Activated CD8-positive, alpha-beta memory T cell treated with anti-CD3 and anti-CD28 coated beads, Interleukin-2, amount 50 U/mL, for 4 hours (primary cell): ENCODE results near the gene CHST9.

ENCODE experiments used
- DNase-seq: peaks from one replicate; pipeline ENCODE4 v3.0.0-alpha.2; 2020

The CHST9 gene

DNA sequence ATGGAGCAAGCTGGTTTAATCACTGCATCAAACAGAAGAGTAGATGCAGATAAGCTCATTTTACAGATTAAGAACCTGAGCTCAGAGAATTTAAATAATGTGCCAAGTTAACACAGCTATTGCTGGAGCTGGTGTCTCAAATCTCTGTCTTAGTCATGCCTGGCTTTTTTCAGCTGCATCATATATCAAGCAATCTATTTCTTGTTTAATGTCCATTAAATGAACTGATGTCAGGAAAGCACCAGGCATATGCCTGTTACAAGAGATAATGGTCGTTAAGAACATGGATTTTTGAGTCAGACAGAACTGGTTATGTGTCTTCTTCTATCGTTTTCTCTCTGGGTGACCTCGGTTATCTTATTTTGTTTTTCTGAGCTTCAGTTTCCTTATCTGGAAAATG is 259.8 kb downstream of the CHST9 start:
- no peak for DNase-seq

DNA sequence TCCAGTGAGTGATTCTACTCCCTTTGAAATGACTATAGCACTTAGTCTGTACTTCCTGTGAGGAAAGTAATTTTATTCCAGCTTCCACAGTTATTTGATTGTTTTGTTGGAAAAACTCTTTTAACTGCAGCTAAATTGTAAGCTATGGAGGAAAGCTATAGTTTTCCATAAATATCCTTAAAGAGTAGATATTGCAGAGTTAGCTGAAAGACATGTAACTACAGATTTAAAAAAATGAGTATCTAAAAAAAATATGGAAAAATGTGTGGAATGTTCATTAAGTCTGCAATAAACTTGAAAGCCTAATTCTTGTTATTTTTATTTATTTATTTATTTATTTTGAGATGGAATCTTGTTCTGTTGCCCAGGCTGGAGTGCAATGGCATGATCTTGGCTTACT is 262.8 kb downstream of the CHST9 start:
- DNase-seq: no peak

DNA sequence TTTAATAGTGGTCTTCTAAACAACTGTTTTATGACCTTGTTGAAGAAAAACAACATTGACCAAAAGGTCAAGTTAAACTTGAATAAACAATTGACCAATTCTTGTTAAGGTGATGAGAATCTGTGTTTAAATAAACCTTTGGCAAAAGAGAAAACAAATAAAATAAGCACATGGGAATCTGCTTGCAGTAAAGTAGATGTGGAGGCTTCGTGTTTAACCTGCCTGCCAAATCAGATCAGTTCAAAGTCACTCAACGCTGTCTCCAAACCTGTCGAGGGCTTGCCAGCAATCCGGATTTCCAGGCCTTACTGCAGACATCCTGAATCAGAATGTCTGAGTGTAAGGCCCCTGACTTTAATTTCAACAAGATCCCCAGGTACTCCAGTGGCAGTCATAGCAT is 264.5 kb downstream of the CHST9 start:
- no peak for DNase-seq

DNA sequence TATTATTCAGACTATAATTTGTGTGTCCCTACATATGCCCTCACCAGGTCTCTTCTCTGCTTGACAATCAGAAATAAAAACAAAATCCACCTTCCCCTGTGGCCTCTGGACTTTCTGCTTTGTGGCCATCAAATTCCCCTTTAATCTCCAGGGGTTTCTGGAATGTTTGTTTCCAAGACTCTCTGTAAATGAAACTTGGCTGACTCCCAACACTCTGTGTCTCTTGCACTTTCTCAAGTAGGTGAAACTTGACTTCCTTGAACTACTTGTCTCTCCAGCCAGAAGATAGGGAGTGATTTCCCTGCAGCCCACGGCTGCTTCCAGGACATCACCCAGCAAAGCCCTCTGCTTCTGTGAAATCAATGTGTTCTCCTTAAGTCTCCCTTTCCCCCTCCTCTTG is 265.5 kb downstream of the CHST9 start:
- no peak for DNase-seq

DNA sequence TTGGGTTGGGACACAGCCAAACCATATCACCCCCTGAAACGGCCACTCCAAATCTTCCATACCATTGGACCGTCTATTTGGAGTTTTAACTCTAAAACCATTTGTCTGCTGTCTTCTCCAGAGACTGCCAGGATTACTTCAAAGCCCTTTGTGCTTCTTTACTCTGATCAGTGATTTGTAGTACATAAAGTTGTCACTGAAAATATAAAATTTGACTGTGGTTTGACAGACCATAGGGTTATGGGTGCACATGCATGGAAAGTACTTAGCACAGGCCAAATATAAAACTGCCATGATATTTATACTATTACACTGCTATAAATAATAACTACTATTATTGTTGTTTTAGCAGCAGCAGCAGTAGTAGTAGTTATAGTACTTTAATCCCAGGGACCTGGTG is 265.9 kb downstream of the CHST9 start:
- DNase-seq: no peak

DNA sequence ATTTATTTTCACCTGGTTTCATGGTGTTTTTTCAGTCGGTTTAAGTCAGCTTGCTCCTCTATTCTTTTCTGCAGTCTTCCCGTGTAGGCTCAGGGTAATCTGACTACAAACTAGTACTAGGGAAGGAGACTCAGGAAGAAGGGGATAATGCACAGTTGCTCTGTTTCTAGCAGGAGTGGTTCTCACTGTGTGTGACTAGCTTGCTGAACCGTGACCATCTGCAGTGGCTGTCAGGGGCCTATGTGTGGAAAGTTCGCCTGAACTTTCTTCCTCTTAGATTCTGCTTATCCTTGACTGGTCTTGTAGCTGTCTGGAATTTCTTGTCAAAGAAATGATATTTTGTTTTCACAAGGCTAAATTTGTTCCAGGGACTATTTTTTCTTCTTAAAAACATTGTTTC is 273.3 kb downstream of the CHST9 start:
- no peak for DNase-seq

DNA sequence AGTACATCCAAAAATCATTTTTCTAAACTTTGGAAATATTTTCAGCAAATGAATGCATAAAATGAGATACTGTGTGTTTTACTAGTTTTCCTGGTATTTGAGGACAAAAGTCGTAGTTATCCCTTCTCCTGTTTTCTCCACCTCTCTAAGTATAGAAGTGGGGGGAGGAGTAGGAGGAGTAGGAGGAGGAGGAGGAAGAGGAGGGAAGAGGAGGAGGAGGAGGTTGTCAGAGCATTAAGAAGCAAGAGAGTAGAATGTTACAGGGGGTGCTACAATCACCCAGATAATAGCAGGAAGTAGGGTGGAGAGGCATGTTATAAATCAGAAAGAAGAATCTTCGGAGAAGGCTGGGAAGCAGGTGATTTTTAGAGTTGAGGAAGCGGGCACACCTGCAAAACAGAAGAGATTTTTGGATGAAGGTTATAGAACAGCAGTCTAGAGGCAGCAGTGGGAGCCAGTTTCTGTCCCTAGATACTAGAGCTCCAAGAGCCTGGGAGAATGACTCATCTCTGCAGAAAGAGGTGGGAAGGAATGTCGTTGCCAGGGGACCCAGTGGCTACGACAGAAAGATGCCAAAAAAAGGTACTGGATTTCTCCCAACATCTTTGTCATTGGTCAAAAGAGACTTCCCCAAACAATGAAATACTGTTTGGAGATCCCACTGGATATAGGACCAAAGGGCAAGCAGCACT is 275.4 kb downstream of the CHST9 start:
- no peak for DNase-seq

DNA sequence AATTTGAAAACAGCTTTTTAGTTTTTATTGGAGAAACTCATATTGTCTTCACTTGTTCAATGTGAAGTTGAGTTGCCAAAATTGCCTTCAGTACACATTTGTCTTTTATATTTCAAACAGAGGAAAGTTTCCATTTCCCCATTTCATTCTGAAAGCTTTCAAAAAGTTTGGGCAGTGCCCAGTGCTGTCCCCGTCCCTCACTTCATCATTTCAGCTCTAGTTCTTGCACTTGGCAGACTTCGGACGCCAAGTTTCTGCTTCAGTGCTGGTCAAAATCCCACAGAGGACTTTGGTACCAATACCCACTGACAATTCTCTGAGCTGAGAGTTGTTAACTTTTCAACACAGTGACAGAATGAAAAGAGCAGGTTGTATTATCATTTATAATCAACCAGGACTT is 276.2 kb downstream of the CHST9 start:
- DNase-seq: no peak

DNA sequence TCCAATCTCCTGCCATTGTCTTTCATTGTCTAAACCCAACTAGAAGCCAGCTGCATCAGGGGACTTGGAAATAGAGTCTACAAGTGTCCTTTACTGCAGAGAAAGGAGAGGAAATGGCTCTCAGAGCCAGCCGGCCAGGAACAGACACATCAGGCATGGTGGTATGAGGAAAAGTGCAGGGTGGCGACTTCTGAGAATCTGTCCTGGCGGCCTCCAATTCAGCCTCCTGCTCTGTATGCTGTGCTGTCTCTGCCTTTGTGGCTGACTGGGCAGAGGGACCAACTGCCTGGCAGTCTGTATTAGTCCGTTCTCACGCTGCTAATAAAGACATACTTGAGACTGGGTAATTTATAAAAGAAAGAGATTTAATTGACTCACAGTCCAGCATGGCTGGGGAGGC is 282.8 kb downstream of the CHST9 start:
- no peak for DNase-seq

DNA sequence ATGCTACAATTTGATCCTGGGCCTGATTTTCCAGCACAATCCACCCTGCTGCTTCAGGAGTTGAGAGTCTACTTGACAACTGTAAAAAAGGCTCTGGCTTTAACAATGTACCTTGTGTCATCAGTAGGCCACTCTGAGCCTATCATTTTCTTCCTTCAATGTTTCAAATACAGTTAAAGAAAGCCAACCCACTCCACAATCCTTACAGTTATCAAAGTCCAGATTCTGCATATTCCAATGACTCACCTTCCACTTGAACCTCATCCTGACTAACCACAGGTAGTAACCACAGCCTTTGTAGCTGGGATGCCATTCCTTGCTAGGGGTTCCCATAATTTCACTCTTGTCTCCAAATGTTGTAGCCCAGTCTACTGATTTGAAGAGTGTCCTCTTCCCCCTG is 284.1 kb downstream of the CHST9 start:
- DNase-seq: no peak

DNA sequence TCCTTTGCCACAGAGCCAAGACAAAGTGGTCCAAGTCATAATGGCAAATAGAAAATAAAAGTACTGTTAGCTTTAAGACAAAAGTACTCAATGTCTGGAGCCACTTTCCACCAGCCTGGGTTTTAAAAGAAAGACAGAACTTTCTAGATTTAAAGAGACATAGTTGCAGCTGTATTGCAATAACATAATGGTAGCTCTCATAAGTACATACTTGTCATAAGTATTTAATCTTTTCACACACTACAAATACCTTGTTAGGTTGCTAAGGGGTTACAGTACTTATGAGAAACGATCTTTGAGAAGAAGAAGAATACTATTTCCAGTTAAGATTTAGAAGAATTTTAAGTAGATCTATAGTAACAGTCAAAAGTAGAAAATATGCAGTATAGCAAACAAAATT is 290.7 kb downstream of the CHST9 start:
- DNase-seq: no peak

DNA sequence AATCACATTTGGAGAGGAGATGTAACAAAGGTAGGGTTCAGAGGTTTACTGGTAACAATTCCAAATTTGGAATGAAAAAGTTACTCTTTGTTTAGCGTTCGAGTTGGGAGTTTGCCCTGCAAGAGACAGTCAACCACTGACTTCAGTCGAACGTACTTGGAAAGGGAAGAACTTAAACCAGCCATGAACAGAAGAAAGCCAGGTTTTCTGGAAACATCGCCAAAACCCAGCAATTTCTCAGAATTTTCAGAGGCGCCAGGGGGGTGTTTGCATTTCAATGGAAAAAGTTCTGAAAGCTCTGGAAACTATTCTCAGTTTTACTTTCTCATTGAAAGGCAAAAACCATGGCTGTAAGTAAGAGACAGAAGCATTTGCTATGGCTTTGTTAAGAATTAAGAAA is 291.1 kb downstream of the CHST9 start:
- DNase-seq: no peak

DNA sequence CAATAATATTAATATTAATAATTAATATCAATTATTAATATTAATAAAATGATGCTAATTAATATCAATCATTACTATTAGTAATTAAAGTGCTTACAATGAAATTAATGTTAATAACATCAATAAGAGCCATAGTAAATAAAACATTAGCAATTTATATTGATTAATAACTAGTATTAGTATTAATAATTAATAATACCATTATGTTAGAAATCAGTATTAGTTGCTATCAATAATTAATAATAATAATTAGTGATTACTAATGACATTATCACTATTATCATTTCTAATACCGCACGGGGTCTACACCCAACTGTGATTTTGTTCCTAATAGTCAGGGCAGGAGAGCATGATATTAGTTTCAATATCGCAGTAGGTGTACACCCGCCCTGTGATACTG is 296.8 kb downstream of the CHST9 start:
- no peak for DNase-seq

DNA sequence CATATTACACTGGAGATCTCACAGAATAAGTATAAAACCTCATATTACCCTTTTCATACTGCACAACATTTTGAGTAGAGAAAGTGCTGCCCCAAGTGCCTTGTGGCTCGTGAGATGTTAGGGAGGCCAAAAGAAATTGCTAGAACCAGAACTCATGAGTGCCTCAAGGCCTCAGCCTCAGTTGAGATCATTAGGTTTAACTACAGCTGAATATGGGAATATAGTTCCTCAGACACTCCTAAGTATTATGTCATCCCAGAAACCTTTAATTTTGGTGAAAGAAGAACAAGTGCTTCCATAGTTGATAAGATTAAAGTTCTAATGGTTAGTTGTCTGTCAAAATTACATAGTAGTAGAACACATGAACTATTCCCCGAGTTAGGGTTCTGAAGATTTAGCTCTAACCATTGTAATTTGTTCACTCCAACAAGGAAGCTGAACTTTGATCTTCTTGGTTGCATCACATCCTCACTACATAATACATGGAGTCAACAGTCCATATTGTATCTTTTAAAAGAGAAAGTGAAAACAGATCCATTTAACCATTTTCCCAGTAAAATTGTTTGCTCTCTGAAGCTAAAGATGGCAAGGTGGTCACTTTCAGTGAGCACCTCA is 310.0 kb downstream of the CHST9 start:
- no peak for DNase-seq

DNA sequence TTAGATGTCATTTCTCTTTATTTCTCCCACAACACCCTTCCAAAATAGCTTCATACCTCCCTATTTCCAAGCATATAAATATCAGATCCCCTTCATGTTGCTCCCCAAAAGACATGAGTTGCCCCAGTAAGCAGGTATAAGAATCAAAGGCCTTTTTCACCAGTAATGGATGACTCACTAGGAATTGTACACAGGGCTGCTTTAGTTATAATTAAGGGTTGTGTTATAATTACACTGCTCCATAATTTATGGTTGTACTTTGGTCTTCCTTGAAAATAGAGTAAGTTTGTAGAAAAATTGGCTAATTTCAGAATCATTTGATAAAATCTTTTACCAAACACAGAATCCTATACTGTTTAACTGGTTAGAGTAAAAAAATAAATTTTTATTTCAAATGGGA is 310.8 kb downstream of the CHST9 start:
- no peak for DNase-seq

DNA sequence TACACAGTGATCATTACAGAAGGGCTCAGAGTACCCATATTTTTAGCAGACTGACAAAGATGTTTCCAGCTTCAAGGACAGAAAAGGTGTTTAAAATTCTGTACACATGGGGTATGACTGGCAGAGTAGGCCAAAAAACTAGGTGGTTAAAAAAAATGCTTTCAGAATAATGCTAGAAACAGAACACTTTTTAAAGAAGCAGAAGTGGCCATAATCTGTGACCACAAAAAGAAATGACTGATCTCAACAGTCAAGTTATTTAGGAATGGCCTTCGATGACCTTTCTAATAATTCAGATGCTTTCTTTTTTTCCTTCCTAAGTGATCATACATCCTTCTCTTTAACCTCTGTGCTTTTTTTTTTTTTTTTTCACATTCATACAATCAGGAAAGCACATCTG is 315.5 kb downstream of the CHST9 start:
- no peak for DNase-seq

DNA sequence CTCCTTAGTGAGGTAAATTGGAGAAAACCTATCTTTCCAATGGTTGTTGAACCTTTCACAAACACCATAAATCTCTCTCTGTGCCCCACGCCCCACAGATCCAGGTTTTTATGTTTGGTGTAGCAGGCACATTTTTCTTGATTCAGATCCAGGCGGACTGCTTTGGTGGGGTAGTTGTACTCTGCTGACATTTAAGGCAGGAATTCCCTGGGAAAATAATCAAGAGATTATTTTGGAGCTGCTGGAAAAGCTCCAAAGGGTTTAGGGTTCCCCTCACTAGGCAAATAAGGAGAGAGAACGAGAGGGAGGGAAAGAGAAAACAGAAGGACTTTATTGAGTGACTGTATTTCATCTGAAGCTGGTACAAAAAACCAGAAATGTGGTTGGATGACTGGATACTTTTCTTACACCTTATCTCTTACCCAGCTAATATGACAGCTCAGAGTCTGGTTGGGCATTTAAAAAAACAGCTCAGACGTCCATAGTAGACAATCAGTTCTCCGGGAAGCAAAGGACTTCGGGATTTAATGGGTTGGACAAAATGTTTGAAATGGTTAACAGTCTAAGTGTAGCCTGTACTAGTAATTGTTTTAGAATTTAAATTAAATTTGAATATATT is 316.0 kb downstream of the CHST9 start:
- DNase-seq: no peak

DNA sequence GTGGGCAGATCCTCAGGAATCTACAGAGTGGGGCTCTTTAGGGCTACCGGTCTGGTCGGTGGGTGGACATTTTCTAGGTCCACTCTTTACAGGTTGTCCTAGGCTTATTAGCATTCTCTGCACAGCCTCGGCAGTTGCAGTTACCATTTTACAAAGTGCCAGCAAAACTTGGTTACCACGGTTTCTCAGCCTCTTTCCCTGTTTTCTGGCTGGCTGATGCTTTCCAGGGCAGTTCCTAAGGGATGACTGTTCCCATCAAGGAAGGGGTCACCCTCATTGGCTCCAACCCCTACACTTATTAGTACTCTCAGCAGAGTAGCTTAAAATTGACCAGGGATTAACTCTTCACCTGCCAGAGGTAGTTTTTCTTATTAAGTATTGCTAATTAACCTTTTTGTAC is 317.6 kb downstream of the CHST9 start:
- DNase-seq: no peak

DNA sequence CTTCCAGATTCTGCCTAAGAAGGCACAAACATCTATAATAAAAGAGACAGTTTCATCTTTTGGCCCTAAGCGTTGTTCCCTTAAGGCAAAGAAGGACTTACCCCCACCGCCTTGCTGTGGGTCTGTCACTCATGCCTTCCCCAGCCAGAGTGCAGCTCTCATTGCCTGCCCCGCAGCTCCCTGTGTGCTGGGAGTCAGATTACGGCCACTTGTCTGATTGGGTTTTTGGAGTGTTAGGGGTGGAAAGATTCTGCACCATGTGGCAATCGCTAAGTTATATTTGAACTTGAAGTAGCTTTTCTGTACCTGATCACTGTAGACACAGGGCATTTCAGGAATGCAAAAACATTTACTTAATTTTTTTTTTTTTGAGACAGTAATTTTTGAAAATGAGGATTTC is 319.6 kb downstream of the CHST9 start, which contains the start of gene AQP4:
TSS of gene AQP4 (minus strand) at position 151 of the 400 bp plus-strand sequence. CDS start at position 133, 18 bp downstream.
- DNase-seq: no peak

DNA sequence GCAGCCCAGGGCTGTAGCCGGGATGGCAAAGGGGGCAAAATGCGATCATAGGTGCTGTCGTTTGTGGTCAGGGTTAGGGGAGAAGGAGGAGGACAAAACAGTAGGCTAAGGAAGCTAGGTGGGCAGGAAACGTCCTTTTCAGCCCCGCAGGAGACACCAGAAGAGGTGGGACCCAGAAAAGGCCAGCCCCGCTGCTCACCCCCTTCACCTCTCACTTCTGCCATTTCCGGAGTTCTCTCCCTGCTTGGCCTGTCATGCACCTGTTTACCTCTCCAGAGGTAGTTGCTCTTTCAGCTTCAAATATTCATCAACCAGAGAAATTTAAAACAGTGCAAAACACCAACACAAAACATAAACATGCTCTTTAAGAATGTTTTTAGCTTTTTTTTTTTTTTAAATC is 320.4 kb downstream of the CHST9 start:
- DNase-seq: no peak

DNA sequence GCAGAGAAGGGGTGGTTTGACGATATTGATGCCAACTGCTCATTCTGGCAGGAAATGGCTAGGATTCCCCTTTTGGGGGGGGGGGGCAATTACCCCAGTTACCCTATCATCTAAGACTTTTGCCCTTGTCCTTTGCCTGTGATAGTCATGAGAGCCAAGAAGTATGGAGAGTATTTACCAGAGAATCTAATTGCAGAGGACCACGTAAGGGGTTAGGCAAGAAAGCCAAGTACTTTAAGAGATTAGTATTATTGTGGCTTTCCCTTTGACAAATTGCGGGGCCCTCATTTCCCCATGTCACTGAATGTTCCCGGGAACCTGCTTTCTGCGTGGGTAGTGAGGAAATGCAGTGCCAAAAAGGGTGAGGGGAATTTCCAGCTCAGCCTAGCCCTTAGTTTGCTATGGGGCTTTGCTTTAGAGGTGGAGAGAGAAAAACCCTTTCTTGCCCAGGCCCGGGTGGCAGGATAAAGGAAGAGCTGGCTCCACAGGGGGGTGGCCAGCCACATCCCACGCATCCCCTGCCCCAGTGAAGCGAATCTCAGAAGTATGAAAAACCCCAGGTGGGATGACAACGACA is 321.1 kb downstream of the CHST9 start:
- no peak for DNase-seq

DNA sequence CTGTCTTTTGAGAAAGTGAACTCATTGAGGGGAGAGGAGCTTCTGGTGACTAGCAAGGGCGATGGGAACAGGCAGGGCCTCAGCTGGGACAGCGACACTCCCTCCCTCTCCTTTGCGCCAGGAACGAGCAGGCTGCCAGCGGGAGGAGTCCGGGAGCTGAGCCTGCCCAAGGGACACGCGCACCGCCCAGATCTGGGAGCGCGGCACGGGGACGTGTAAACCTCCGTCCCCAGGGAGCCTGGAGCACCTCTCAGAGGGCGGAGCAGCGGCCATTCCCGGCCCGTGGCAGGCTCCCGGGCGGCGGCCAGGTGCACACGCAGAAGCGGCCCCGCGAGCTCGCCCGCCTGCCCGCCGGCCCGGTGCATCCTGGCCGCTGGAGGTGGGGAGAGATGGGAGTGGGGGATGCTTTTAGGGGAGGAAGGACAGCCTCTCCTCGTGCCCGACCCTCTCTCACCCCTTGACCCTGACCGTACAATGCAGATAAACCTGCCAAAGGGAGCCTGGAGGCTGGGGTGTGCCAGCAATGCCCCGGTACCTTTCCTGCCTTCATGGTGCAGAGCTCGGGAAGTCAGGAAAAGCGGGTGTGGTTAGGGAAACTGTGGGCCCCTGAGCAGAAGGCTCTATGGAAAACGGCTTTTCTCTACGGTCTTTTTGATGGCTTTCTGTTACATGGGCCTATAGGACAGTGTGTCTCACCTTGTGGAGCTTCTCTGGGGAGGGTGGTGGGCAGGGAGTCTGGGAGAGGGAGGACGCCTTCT is 321.8 kb downstream of the CHST9 start:
- no peak for DNase-seq

DNA sequence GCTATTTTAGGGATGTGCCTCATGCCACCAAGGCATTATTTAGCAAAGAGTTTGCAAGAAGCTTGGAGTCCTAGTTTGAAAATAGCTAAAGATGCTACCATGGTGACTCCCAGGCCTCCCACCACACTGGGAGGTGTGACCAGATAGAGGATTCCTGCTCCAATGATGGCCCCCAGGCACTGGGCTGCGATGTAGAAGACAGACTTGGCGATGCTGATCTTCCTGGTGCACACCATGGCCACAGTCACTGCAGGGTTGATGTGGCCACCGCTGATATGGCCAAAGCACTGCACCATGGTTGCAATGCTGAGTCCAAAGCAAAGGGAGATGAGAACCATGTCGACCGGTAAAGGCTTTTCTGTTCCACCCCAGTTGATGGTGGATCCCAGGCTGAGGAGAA is 323.0 kb downstream of the CHST9 start:
- no peak for DNase-seq
